IgD-negative memory B cell (primary cell): ENCODE data around the gene GRK5. TPM values are rescaled to one million over a fixed set of nuclear protein-coding genes. Genes with fewer than 3 reads are reported as not detected.

Experiments used
- H3K27ac Mint-ChIP-seq, 3 donors: one replicate each; pipeline ENCODE4 v1.8.0; 2020 to 2022; ENCODE audit warnings: mild to moderate bottlenecking in 3 of 3, mixed read lengths in 3 of 3, moderate library complexity in 1 of 3
- H3K27me3 Mint-ChIP-seq: one replicate; pipeline ENCODE4 v1.8.0; 2021; ENCODE audit warnings: mixed read lengths
- H3K36me3 Mint-ChIP-seq: one replicate; pipeline ENCODE4 v1.8.0; 2020; ENCODE audit warnings: mild to moderate bottlenecking, mixed read lengths
- H3K4me1 Mint-ChIP-seq, 3 donors: one replicate each; pipeline ENCODE4 v1.8.0; 2020 to 2022; ENCODE audit warnings: mixed read lengths in 3 of 3, mild to moderate bottlenecking in 1 of 3
- H3K4me3 Mint-ChIP-seq, 4 donors: one replicate each; pipeline ENCODE4 v1.8.0; 2020 to 2022; ENCODE audit warnings: mild to moderate bottlenecking in 4 of 4, mixed read lengths in 4 of 4, moderate library complexity in 3 of 4
- H3K9me3 Mint-ChIP-seq, 3 donors: one replicate each; pipeline ENCODE4 v1.8.0; 2020 to 2021; ENCODE audit warnings: mixed read lengths in 3 of 3, mild to moderate bottlenecking in 1 of 3
- polyA plus RNA-seq: library from polyadenylated mRNA; unstranded; fragments of 300-500 nt; fragmentation: Illumina TruSeq; gene quantifications from one replicate; pipeline ENCODE4 v1.2.3, GENCODE V29; 2021

GRK5 gene
- polyA plus RNA-seq, 1 donor from 2014 or later = 18.1 TPM

- H3K4me1 Mint-ChIP-seq = peaks cover 12 to 35% (median 15%) of the 10 kb centered on the region in 3 donors
- peaks cover 7% of the 10 kb centered on the region for H3K36me3 Mint-ChIP-seq
- H3K27me3 Mint-ChIP-seq = no peaks in the 10 kb centered on the region
- peak overlapping the region in 1 of 3 donors; percentile 52 for H3K27ac Mint-ChIP-seq
- no peaks in the 10 kb centered on the region for H3K9me3 Mint-ChIP-seq
- H3K4me3 Mint-ChIP-seq = no peak overlapping the region
Observed at GRCh38 chr10:119245272-119245671, 37.9 kb downstream of the GRK5 start.

- peak overlapping the region in 1 of 3 donors; percentile 76 for H3K27ac Mint-ChIP-seq
- H3K4me1 Mint-ChIP-seq = peaks cover 18 to 38% (median 30%) of the 10 kb centered on the region in 3 donors
- H3K4me3 Mint-ChIP-seq = no peak overlapping the region
Observed at GRCh38 chr10:119246862-119247549, 39.6 kb downstream of the GRK5 start.

DNA sequence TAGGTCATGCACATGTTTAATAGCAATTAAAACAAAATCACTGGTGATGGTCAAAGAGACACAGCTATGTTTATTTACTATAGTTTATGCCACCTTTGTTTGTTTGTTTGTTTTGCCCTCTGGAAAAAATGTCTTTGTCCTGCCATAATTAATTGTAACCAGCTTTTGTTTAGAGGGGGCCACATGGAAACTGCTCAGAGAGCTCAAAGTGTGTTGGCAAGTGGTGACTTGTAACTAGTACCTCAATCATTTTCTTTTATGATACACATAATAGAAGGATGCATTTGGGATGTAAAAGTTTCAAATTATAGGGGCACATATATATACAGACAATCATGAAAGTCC, 40.2 kb downstream of the GRK5 start:
- H3K27ac Mint-ChIP-seq = no peak overlapping the region
- peaks cover 7% of the 10 kb centered on the region for H3K36me3 Mint-ChIP-seq
- H3K9me3 Mint-ChIP-seq = no peaks in the 10 kb centered on the region
- no peaks in the 10 kb centered on the region for H3K27me3 Mint-ChIP-seq
- no peak overlapping the region for H3K4me3 Mint-ChIP-seq
- peaks cover 19 to 37% (median 30%) of the 10 kb centered on the region in 3 donors for H3K4me1 Mint-ChIP-seq

More at GRCh38 chr10:119246862-119247549, 39.6 kb downstream of the GRK5 start:
- Mint-ChIP-seq H3K9me3 (no peaks in the 10 kb centered on the region), H3K27me3 (no peaks in the 10 kb centered on the region), H3K36me3 (peaks cover 7% of the 10 kb centered on the region)

DNA sequence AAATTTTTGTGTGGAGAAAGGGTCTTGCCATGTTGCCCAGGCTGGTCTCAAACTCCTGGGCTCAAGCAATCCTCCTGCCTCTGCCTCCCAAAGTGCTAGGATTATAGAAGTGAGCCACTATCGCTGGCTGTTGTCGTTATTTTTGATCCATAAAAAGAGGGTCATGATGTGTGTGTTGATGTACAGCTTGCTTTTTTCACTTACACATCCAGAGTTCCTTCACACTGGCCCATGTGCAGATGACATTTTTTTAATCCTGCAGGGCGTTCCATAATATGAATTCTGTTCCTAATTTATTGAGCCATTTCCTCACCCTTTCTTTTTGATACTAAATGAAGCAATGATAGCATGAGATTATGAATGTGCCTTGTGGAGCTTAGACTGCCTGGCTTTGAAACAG, 40.8 kb downstream of the GRK5 start:
- H3K4me1 Mint-ChIP-seq = peaks cover 24 to 38% (median 30%) of the 10 kb centered on the region in 3 donors
- no peaks in the 10 kb centered on the region for H3K27me3 Mint-ChIP-seq
- peaks cover 10% of the 10 kb centered on the region for H3K36me3 Mint-ChIP-seq
- peak overlapping the region in 1 of 3 donors; percentile 29 for H3K27ac Mint-ChIP-seq
- no peak overlapping the region for H3K4me3 Mint-ChIP-seq
- H3K9me3 Mint-ChIP-seq = no peaks in the 10 kb centered on the region

DNA sequence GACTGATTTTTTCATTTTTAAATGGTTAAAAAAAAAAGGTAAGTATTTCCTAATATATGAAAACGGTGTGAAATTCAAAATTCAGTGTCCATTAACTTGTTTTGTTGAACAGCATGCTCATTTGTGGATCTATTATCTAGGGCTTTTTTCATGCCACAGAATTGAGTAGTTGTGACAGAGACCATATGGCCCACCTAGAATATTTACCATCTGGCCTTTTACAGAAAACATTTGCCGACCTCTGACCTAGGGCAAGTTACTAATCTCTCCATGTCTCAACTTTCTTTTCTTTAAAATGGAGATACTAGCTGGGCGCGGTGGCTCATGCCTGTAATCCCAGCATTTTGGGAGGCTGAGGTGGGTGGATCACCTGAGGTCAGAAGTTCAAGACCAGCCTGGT, 41.3 kb downstream of the GRK5 start:
- Mint-ChIP-seq H3K4me3 (no peak overlapping the region), H3K27me3 (no peaks in the 10 kb centered on the region), H3K36me3 (peaks cover 11% of the 10 kb centered on the region), H3K4me1 (peaks cover 24 to 38% (median 30%) of the 10 kb centered on the region in 3 donors), H3K9me3 (no peaks in the 10 kb centered on the region), H3K27ac (peak overlapping the region in 1 of 3 donors; percentile 29)

- Mint-ChIP-seq H3K9me3 (no peaks in the 10 kb centered on the region), H3K4me1 (peaks cover 24 to 43% (median 26%) of the 10 kb centered on the region in 3 donors), H3K4me3 (peak overlapping the region in 2 of 4 donors; percentile 34 to 74), H3K27ac (peak overlapping the region; percentile 4 to 80 (median 63)), H3K36me3 (peaks cover 10% of the 10 kb centered on the region), H3K27me3 (no peaks in the 10 kb centered on the region)
Observed at GRCh38 chr10:119250641-119251314, 43.4 kb downstream of the GRK5 start.

GRCh38 chr10:119251315-119251708, 43.9 kb downstream of the GRK5 start:
- Mint-ChIP-seq H3K4me1 (peaks cover 24 to 40% (median 26%) of the 10 kb centered on the region in 3 donors), H3K27me3 (no peaks in the 10 kb centered on the region), H3K27ac (peak overlapping the region in 1 of 3 donors; percentile 63), H3K4me3 (no peak overlapping the region), H3K36me3 (peaks cover 9% of the 10 kb centered on the region), H3K9me3 (no peaks in the 10 kb centered on the region)

DNA sequence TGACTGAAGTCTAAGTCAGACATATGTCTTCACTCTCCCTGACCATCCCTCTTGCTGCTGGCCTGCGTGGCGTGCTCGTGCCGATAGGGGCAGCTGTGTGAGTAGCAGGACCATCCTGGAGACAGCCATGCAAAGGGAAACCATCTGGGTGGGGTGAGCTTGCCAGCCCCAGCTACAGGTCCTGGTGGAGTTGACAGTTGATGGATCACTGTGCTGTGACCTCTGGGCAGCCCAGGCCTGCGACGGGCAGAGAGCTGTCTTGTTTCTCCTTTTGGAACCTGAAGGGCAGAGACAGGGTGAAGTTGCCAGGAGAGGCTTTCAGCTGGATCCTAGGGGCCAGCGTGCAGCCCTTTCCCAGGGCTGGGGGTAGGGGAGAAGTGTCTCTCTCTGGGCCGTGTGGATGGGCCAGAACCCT, 44.7 kb downstream of the GRK5 start:
- no peaks in the 10 kb centered on the region for H3K27me3 Mint-ChIP-seq
- H3K36me3 Mint-ChIP-seq = peaks cover 11% of the 10 kb centered on the region
- peaks cover 26 to 41% (median 26%) of the 10 kb centered on the region in 3 donors for H3K4me1 Mint-ChIP-seq
- H3K27ac Mint-ChIP-seq = peak overlapping the region in 2 of 3 donors; percentile 47 to 68
- no peaks in the 10 kb centered on the region for H3K9me3 Mint-ChIP-seq
- peak overlapping the region in 2 of 4 donors; percentile 31 to 63 for H3K4me3 Mint-ChIP-seq

- Mint-ChIP-seq H3K36me3 (peaks cover 11% of the 10 kb centered on the region), H3K27me3 (no peaks in the 10 kb centered on the region), H3K4me1 (peaks cover 25 to 38% (median 26%) of the 10 kb centered on the region in 3 donors), H3K9me3 (no peaks in the 10 kb centered on the region), H3K27ac (peak overlapping the region in 2 of 3 donors; percentile 50 to 56), H3K4me3 (peak overlapping the region in 1 of 4 donors; percentile 32)
Observed at GRCh38 chr10:119252470-119253151, 45.2 kb downstream of the GRK5 start.

GRCh38 chr10:119253433-119254174, 46.2 kb downstream of the GRK5 start:
- H3K9me3 Mint-ChIP-seq = no peaks in the 10 kb centered on the region
- peak overlapping the region; percentile 34 to 88 (median 50) for H3K27ac Mint-ChIP-seq
- peaks cover 27 to 42% (median 27%) of the 10 kb centered on the region in 3 donors for H3K4me1 Mint-ChIP-seq
- peaks cover 12% of the 10 kb centered on the region for H3K36me3 Mint-ChIP-seq
- no peak overlapping the region for H3K4me3 Mint-ChIP-seq
- no peaks in the 10 kb centered on the region for H3K27me3 Mint-ChIP-seq

DNA sequence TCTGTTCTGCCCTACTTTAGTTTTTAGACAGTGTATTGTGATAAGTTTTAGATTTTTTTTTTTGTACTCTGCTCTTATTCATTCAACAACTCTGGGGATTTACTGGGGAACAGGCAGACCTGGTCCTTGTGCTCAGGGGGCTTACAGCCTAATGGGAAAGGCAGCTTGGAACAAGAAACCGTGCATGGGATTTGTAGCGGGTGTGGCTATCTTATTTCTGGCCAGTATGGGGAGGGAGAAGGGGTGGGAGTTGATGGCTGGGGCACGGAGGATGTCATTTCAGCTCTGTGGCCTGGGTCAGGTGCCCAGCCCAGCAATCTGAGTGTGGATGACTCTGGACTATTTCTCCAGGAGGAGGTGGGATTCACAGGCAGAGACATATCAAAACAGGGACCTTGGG, 47.0 kb downstream of the GRK5 start:
- H3K4me1 Mint-ChIP-seq = peaks cover 27 to 42% (median 28%) of the 10 kb centered on the region in 3 donors
- H3K9me3 Mint-ChIP-seq = no peaks in the 10 kb centered on the region
- peaks cover 14% of the 10 kb centered on the region for H3K36me3 Mint-ChIP-seq
- H3K4me3 Mint-ChIP-seq = peak overlapping the region in 1 of 4 donors; percentile 17
- peak overlapping the region in 2 of 3 donors; percentile 6 to 88 for H3K27ac Mint-ChIP-seq
- no peaks in the 10 kb centered on the region for H3K27me3 Mint-ChIP-seq

DNA sequence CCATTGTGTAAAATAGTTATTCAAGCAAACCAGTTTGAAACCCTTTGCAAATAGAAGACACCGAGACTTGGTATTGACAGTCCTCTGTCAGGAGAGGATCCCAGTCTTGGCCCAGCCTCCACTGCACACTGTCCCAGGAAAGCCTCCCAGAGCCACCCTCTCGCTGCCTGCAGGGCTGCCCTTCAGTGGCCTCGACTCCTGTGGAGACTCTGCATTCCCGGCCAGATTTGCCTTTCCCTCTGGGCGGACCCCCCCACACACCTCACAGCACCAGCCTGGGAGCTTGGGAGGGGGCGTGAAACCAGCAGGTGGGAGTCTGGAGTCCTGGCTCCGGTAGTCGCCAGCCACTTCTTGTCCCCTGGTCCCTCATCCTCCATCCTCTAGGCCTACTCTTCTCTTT, 48.7 kb downstream of the GRK5 start:
- H3K27me3 Mint-ChIP-seq = no peaks in the 10 kb centered on the region
- H3K27ac Mint-ChIP-seq = peak overlapping the region in 2 of 3 donors; percentile 32 to 53
- no peaks in the 10 kb centered on the region for H3K9me3 Mint-ChIP-seq
- H3K4me3 Mint-ChIP-seq = no peak overlapping the region
- H3K36me3 Mint-ChIP-seq = peaks cover 15% of the 10 kb centered on the region
- peaks cover 16 to 30% (median 17%) of the 10 kb centered on the region in 3 donors for H3K4me1 Mint-ChIP-seq

DNA sequence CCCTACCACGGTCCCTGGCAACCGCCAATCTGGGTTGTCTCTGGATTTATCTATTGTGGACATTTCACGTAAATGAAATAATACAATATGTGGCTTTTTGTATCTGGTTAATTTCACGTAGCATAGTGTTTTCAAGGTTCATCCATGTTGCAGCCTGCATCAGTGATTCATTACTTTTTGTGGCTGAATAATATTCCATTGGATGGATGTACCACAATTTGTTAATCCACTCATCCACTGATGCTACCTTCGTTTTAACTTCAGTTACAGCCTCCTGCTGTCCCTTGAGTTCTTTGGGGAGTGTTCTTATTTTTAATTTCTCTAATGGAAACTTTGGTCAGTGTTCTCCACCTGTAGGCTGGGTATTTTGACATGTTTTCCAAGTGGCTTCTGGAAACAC, 49.5 kb downstream of the GRK5 start:
- H3K27ac Mint-ChIP-seq = peak overlapping the region in 2 of 3 donors; percentile 5 to 34
- no peaks in the 10 kb centered on the region for H3K9me3 Mint-ChIP-seq
- no peaks in the 10 kb centered on the region for H3K27me3 Mint-ChIP-seq
- peaks cover 8 to 27% (median 16%) of the 10 kb centered on the region in 3 donors for H3K4me1 Mint-ChIP-seq
- no peak overlapping the region for H3K4me3 Mint-ChIP-seq
- H3K36me3 Mint-ChIP-seq = peaks cover 15% of the 10 kb centered on the region

DNA sequence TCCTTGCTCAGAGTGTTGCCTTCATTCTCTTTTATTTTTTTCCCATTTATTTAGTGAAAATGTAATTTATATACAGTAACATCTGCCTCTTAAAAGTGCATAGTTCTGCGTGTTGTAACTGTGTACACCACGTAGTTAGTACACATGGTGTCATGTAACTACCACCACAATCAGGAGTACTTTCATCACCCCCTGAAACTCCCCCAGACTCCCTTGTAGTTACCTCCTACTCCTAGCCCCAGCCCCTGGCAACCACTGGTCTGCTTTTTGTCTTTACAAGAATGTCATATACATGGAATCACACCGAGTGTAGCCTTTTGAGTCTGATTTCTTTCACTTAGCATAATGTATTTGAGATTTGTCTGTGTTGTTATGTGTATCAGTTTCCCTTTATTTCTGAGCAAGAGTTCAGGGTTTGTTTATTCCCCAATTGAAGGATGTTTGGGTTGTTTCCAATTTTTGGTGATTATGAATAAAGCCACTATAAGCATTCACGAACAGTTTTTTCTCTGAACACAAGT, 50.6 kb downstream of the GRK5 start:
- peaks cover 8 to 22% (median 11%) of the 10 kb centered on the region in 3 donors for H3K4me1 Mint-ChIP-seq
- peak overlapping the region in 2 of 3 donors; percentile 82 to 91 for H3K27ac Mint-ChIP-seq
- no peak overlapping the region for H3K4me3 Mint-ChIP-seq
- H3K27me3 Mint-ChIP-seq = no peaks in the 10 kb centered on the region
- no peaks in the 10 kb centered on the region for H3K9me3 Mint-ChIP-seq
- H3K36me3 Mint-ChIP-seq = peaks cover 14% of the 10 kb centered on the region
